DMS79 (cell line): ENCODE results near the gene SMIM1.

Source experiments
- DNase-seq: peaks from one replicate; lab custom pipeline; 2025; lab: John Stamatoyannopoulos, UW

The SMIM1 gene

DNA sequence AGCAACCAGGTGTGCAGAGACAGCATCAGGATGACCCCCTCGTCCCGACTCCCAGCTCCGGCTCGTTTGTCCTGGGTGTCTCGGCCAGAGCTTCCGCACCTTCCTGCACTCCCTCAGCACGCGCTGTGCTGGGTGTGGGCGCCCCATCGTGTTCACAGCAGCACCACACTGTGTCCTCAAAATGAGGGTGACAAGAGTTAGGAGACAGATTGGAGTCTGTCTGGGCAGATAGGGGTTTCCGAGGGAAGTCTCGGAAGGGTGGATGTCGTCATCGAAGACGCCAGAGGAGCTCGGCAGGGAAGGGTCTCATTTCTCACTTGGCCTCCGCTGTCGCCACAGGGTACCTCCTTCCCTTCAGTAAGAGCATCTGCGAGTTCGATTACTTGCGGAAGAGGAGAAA, 16.2 kb upstream of the SMIM1 start:
- no peak for DNase-seq

DNA sequence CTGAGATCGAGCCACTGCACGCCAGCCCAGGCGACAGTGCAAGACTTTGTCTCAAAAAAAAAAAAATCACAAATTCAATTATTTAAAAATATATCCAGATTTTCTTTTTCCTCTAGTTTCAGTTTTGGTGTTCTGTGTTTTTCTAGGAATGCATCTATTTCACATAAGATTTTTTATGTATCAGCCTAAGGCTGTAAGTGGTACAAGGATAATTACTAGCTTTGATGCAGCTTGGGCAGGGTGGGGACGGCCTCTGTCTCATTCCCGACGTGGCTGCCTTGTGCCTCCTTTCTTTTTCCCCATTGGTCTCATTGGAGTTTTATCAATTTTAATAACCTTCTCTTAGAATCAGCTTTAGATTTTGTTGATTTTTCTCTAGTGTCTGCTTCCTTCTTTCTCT, 13.4 kb upstream of the SMIM1 start:
- no peak for DNase-seq

DNA sequence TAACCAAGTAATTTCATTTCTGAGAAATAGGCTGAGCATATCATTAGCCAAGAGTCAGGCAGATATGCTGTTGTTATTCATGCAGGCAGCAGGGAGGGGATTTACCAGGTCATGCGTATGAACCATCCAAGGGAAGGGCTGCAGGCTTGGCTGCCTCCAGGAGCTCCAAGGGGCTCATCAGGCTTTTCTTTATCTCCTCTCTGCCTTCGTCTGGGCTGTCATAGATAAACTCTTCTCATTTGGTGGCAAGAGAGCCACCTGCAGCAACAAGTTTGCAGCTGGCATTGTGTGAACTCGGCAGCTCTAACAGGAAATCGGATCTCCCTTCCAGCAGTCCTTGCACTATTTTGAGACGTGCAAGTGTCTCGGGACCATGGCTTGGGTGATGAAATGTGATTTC, 12.8 kb upstream of the SMIM1 start:
- no peak for DNase-seq

DNA sequence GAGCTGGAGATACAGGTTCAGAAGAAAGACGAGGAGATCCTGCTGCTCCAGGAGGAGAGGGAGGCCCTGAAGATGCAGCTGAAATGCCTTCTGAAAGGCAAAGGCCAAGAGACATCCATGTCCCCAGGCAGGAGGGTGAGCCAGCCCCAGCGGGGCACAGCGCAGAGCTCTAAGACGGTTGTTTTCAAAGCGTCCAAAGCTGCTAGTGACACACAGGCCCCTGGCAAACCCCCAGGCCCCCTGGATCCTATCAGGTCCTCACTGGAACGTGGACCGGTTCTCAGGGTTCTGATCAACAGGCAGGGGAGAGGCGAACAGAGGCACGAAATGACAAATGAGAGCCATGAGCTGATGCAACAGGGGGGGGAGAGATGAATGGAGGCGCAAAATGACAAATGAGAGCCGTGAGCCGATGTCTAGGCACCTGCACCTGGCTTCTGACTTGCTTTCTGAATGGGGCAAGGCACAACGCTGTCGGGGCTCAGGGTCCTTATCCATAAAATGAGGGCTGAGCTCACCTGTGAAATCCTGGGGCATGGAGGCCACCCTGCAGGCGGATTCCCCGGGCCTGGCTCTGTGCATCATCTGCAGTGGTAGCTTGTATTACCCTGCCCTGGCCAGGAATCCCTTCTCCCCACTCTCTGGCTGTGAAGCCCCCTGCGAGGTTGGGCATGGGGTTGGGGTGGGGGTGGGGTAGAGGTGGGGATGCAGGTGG, 11.1 kb upstream of the SMIM1 start:
- no peak for DNase-seq

DNA sequence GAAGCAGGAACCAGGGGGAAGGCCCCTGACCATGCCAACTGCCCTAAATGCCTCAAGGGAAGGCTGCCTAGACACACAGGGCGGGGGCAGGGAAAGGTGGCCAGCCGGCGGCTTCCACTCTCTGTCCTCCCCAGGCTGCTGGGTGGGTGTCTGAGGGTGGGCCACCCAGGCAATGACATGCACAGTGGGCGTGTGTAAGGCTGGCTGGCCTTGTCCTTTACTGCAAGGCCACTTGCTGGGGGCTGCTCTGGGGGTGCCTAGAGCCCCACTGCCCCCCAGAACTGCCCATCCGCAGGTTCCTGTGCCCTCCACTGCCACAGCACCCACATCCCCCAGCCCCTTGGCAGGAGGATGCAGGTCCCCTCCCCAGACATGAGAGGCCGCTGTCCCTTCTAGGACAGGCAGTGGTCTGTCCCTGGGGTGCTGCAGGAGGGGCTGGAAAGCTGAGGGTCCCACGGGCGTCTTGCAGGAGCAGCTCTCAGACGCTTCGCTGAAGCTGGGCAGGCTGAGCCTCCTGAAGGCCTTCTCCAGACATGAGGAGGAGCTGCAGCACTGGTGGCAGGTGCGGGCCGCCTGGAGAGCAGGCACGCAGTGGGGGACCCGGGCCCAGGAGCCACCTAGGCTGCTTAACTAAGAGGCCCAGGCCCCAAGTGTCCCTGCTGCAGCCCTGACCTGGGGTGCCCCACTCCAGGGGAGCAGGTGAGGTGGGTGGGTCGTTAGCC, 10.2 kb upstream of the SMIM1 start:
- DNase-seq = no peak

DNA sequence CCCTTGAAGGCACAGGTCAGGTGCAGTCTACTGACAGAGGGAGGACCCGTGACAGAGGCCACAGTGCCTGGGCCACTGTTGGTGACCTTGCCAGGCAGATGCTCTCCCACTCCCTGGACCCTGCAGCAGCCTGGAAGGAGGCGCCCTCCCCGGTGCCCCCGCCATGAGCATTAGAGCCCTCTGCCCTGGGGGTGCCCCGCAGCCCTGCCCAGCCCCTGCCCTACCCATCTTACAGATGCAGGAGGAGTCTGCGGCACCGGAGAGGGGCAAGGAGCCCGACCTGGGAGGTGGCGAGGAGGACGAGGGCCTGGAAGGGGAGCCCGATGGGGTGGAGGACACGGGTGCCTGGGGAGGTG, 9.7 kb upstream of the SMIM1 start:
- no peak for DNase-seq

DNA sequence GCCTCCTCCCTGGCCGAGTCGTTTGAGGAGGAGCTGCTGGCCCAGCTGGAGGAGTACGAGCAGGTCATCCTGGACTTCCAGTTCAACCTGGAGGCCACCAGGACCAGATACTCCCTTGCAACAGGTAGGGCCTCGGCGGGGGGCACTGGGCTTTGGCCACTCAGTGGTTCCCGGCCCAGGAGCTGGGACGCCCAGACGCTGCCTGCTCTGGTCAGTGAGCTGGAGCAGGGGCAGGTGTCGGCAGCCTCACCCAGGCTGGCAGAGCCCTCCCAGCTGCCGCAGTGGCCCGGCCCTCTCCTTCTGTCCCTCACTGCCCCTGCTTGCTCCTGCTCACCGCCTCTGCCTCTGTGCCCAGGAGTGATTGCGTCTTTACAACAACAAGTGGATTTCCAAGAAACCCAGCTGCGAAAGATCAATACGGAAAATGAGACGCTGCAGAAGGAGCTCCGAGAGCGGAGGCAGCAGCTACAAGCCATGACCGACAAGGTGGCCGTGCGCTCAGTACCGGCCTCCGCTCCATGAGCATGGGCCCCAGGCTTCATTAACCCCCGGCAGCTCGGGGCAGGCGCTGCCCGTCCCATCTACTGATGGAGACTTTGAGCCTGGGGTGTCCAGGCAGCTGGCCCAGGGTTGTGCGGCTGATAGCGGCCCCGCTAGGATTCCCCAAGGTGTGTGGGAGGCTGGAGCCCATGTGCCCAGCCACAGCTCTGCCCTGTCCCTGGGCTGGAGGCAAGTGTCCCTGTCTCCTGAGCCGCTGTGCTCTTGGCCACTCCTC, 9.0 kb upstream of the SMIM1 start:
- DNase-seq = no peak

DNA sequence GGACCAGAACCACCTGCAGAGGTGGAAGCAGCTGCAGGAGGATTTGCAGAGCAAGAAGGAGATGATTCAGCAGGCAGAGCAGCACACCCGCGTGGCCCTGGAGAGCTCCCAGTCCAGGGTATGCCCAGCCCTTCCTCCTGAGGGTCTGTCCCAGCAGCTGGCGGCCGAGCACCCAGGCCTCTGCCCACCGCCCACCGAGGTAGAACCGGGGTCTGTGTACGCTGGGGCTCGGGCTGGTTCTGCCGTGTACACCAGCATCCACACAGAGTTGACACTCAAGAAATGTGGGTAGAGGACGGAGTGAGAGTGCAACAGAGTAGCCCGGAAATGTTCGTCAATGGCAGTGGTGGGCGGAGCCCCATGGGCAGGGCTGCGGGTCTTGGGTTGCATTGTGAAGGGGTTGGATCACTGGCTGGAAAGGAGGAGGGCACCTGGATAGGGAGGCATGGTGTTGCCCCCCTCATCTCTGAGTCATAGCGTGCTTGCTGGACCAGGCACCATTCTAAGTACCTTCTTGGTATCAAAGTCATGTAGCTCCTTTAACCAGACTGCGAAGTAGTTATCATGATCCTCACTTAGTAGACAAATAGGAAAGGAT, 5.1 kb upstream of the SMIM1 start:
- no peak for DNase-seq

DNA sequence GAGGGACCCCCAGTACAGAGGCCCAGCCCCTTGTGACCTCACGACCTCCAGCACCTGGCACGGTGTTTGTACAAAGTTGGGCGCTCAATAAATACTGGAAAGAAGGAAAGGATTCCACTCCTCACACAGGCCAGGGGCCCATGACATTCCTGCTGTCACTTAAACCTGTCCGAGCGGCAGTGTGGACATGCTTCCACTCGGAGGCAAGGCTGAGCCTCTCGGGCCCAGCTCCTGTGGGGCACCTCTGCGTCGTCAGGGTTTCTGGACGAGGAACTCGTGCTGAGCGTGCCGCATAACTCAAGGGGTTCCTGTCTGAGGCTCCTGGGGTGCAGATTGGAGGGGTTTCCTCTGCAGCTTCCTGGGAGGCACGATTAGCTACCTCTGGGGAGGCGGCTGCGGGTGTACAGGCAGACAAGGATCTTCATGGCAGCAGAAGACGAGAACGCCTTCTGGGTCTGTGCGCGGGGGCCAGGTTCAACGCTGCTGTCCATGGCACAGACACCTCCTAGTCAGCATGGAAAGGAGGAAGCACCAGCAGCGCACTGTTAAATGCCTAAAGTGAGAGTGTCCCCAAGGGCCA, 3.6 kb upstream of the SMIM1 start:
- no peak for DNase-seq

DNA sequence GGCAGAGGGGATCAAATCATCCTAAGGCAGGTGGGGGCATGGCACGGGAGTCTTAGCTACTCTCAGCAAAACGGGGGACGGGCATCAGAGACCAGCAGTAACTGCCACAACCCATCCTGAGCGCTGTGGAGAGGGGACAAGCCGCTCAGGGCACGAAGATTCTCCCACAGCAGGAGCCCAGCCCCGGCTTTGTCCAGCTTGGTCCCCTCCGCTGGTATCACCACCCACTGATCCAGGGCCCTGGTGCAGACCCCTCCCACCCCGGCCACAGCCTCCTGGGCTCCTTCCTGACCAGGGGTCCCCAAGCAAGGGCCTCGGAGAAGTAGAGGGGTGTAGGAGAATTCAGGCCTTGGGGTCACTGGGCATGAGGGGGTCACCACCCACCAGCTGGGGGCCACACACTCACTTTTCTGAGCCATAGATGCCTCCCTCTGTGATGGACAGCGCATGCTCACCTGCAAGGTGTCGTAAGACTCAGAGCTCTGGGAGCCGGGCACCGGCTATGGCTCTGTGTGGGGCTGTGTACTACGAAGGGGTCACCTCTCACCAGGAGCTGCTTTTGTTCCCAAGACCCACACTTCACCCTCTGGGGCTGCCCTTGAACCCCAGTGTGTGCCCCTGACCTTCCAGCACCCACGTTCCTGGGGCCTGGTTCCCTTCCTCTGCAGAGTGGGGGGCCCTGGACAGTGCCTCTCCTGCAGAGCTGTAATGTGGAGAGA, 2.3 kb upstream of the SMIM1 start:
- DNase-seq = no peak

DNA sequence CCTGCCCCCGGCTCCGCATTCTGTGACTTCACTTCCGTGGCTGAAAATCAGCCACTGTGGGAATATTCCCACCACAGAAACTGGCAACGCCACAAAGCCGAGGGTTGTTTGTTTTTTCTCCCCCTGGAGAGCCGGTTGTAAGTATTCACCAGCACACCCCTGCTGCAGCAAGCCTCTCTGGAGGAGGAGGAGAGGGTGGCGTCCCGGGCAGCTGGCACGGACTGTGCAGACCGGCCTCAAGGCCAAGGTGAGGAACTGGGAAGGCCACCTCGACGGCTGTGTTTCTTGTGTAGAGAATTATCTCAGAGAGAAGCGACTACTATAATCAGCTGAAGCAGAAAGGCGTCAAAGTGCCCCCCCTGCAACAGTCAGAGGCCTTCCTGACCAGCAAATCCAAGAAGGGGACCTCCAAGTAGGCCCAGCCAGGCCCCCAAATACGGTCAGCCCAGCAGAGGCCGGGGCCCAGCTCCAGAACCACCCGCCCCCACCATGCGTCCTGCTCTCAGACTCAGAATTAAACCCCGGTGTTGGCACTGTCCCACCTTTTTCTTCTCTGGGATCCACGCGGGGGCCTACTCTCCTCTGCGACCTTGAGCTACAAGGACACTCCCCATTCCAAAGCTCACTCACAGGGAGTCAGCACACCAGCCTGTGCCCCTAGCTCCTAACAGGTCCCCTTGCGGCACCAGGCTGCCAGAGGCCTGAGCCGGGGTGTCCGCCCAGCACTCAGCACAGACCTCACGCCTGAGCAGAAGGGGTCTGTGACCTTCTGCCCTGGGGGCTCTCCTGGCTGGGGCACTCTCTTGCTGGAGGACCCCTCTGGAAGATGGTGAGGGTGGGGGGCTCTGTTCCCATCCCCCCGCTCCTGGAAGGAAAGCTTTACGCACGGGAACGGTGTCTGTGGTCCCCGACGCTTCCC, 1.2 kb upstream of the SMIM1 start:
- no peak for DNase-seq

DNA sequence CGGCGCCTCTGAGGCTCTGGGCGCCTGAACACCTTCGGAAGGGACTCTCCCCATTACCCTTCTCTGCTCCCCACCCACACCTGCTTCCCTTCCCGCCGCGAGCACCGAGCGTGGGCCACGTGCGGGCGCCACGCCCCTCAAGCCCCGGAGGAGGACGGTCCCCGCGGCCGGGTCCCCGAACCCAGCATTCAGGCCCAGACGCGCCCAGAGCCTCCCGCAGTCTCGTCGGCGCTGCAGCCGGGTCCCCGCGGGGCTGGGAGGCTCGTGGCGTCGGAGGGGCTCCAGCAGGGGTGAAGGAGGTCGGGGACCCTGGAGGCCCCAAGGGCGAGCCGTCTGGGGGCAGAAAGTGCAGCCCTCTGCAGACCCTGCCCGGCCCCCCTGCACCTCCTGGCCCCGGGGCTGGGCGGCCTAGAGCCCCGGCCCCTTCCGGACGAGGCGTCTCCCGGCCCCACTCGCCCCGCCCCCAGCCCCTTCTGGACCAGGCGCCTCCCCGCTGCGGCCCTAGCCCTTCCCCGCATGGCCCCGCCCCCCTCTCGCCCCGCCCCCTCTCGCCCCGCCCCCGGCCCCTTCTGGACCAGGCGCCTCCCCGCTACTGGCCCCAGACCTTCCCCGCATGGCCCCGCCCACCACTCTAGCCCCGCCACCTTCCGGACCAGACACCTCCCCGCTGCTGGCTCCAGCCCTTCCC, 378 bp upstream of the SMIM1 start:
- DNase-seq = no peak

DNA sequence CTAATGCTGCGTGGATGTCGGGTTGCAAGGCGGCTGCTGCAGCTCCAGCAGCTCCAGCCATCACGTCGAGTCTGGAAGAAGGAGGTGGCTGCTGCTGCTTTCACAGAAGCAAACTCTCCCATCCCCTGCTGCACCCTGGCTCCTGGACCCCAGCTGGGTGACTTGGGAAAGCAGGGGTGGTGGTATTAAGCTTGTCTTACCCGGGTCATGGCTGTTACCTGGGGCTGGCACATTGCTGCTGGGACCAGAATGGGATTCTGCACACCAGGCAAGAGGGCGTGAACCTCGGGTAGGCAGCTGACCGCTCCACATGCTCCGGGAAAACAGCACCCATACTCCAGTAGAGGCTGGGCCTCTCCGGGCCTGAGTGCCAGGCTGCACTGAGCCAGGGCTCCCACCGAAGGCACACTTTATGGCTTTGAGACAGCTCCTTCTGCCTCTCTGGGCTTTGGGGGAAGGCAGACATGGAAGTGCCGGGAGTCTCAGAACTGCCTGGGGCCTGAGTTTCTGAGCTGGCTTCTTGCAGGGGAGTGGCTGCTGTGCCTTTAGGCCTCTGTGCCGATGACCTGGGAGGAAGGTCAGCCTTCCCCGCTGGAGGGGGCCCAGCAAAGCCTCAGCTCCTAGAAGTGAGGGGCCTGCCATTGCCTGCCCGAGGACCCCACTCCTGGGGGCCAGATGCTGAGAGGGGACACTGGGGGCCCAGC, 1.2 kb downstream of the SMIM1 start:
- DNase-seq = no peak

DNA sequence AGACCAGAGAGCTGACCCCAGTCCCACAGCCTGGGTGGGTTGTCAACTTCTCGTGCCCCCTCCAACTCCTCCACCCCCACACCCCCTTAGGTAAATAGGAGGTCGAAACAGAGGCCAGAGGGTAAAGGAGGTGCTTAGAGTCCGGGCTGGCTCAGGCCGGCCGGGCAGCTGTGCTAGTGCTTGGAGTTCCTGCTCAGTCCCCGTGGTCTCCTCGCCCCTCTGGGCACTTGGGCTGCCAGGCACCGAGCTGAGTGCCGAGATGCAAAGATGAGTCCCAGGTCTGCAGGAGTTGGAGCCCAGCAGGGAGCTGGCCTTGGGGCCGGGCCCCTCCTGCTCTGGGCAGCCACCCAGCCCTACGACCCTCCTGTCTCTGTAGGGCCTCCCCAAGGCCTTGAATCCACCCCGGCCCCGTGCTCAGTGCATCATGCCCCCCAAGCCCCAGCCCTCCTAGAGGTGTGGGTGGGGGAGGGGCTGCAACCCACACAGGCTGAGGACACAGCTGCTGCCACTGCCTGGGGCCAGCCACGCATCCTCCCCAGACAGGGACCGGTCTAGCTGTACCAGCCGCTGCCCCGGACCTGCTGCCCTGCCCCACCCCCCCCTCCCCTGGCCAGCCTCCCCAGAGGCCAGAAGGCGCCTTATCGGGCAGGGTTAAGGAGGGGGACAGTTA, 1.9 kb downstream of the SMIM1 start:
- DNase-seq = no peak

DNA sequence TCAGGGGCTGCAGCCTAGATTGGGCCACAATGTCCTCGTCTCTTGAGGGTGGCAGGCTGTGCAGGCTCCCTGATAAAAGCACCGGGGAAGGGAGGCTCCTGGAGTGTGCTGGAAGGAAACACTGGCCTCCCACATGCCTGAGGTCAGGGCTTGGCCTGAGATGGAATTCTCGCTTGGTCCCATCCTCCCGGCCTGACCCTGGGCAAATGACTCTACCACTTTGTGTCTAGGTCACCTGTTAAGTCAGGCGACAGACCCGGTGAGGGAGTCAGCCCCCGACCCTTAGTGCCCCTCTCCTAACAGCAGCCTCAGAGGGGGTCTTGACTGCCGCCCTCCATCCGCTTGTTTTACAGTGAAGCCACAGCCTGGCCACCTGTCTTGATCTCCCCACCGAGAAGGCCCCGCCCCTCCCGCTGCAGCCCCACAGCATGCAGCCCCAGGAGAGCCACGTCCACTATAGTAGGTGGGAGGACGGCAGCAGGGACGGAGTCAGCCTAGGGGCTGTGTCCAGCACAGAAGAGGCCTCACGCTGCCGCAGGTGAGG, 2.5 kb downstream of the SMIM1 start:
- DNase-seq = no peak

DNA sequence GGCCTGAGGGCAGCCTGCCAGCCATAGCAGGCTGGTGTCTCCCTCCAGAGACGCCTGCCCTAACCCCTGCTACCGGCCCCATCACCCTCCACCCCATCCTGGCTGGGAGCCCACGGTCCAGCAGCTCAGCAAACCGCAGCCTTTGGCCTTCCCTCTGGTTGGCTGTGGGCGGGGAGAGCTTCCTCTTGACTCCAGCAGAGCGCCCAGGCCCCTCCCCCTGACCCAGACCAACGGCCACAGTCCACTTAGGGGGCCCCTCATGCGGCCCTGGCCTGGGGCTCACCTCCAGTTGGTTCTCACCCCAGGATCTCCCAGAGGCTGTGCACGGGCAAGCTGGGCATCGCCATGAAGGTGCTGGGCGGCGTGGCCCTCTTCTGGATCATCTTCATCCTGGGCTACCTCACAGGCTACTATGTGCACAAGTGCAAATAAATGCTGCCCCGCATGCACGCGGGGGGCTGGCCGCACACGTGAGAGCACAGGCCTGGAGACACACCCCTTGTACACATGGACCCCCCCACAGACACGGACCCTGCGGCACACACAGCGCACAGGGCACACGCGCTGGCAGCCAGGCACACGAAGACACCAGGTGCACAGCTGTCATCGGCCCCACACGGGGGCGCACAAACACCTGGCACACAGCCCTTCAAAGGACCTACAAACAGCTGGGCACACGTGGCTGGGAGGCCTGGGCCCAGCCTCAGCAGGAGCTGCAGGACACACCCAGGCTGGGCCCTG, 3.1 kb downstream of the SMIM1 start:
- DNase-seq = peak; percentile 85

DNA sequence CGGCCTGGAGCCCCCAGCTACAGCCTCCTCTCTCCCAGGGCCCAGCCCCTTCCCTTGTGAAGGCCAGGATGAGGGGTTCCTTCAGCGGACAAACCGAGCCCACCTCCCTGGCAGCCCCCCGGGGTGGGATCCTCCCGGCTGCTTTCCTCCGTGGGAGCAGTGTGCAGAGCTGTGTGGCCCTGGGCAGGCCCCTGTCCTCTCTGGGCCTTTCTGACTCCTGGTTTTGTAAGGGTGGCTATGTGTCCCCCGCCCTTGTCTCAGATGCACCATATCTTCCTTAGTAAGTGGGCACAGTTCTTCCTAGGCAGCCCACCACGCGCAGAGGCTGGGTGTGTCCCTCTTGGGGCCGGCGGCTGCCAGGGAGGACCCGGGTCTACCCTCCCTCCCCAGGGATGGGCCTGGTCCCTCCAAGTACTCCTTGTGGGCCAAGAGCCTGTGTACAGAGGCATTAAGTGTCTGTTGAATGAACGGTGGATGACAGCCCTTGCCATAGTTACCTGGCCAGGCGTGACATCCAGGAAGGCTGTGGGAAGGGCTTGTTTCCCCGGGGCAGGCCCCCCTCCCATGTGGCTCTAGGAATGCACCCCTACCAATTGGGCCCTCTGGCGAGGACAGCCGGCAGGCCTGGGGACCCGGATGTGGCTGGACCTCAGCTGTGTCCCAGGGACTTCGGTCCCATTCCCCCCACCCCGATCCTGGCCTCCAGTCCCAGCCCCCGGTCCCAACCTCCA, 3.8 kb downstream of the SMIM1 start:
- DNase-seq = peak; percentile 91
